ENCODE data around the gene CGB8.

CGB8 gene

GRCh38 chr19:49004133-49004532, 44.8 kb downstream of the CGB8 start:
- no peak for DNase-seq

- peak in 1 of 2 donors; percentile 10 for DNase-seq
Observed at GRCh38 chr19:48999481-49000325, 49.2 kb downstream of the CGB8 start.

DNA sequence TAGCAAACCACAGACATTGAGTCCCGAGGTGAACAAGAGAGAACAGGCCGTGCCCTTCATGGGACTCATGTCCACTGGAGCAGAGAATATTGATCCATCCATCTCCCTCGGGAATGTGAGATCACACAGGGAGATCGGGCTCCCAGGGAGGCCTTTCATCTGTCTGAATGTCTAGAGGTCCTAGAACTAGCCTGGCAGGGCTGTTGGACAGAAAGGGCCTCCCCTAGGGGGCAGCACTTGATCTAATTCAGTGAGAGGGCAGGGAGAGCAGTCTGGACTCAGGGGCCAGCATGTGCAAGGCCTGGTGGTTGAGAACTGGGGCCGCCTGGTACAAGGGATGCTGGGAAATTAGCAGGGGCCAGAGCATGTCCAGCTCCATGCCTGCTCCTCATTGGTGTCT, 50.9 kb downstream of the CGB8 start:
- DNase-seq = peak; percentile 4 to 9

Measured in bone marrow (tissue), 2 donors.